ENCODE results near the gene PAPPA2.

PAPPA2 gene

DNA sequence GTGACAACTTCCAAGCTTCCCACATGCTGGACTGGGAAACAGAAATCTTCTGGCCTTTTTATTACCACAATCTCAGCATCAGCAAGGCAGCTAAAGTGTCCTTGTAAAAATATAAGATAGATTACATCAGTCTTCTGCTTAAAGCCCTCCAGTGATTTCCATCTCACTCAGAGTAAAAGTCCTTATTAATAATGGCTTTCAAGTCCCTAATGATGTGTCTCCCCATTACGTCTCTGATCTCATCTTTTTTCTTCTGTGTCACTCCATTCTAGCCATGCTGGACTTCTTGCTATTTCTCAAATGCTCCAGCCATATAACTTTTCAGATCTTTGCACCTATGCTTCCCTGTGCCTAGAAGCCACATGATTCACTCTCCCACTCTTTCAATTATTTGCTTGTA lies 22.1 kb downstream of the PAPPA2 start:
- no peak overlapping the region for H3K27ac ChIP-seq
- CTCF ChIA-PET: interaction anchor here (0.7 kb wide), 1 partner anchor 13 kb away, joined by 4 read pairs; no protein-coding TSS in a partner anchor
- no peak for DNase-seq (ENCODE audit: low spot score)
- POLR2A ChIA-PET (ENCODE audit: low non-redundant PET): no interaction called here
- no peak for TF ChIP-seq CTCF (conservative IDR thresholded peaks at IDR 0.05; ENCODE audit: low read depth)

GRCh38 chr1:176494436-176494835 lies 31.5 kb downstream of the PAPPA2 start:
- POLR2A ChIA-PET (ENCODE audit: low non-redundant PET): no interaction called here
- no peak overlapping the region for H3K27ac ChIP-seq
- DNase-seq (ENCODE audit: low spot score): no peak
- CTCF ChIA-PET: interaction anchor here (1.4 kb wide), 1 partner anchor 13 kb away, joined by 4 read pairs; no protein-coding TSS in a partner anchor
- TF ChIP-seq CTCF (conservative IDR thresholded peaks at IDR 0.05; ENCODE audit: low read depth): no peak

DNA sequence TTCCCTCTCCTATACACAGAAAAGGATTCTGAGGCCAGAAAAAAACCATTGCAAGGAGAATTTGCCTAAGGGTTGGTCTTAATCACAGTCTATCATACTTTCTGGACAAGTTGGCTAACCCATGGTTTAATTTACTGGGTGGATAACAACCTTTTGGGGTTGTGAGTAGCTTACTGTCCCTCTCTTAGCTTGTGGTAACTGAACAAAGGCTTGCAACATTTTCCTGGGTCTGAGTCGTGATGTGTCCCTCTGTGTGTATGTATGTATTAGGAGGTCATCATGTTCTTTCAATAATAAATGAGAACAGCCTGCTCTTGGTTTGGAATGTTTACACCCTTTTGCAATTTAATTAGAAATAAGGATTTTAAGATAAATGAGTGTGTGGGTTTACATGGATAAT lies 36.7 kb downstream of the PAPPA2 start:
- ChIA-PET CTCF (no interaction called here), POLR2A (ENCODE audit: low non-redundant PET) (no interaction called here)
- no peak overlapping the region for H3K27ac ChIP-seq
- DNase-seq (ENCODE audit: low spot score): no peak
- TF ChIP-seq CTCF (conservative IDR thresholded peaks at IDR 0.05; ENCODE audit: low read depth): no peak

GRCh38 chr1:176501599-176501998 lies 38.6 kb downstream of the PAPPA2 start:
- ChIA-PET CTCF (no interaction called here), POLR2A (ENCODE audit: low non-redundant PET) (no interaction called here)
- no peak overlapping the region for H3K27ac ChIP-seq
- no peak for DNase-seq (ENCODE audit: low spot score)
- no peak for TF ChIP-seq CTCF (conservative IDR thresholded peaks at IDR 0.05; ENCODE audit: low read depth)

DNA sequence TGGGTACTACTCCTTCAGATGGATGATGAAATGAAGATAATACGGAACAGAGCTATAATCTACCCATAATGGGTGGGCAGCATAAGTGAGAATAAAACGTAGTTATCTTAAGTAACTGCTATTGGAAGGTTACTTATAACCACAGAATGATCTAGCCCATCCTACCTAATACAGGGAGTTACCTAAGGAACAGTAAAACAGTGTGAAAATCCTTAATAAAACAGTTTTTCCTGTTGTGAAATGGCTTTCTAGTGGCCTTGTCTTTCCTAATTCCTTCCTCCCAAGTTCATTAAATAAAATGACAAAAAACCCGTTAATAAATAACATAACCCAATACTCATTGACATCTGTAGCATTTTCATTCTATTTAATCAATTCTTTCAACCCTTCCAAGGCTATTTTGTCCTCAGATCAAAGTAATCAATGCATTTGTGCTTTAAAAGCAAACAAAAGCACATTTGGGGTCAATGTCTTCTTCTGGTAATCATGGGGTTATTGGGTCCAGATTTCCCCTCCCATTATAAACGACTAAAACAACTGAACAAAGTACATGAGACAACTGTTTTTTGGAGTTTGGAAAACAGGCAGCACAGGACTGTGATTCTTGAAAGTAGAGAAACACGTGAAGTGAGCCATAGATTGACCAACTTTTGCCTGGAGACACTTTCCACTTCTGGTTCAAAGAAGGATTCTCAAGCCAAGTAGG lies 42.0 kb downstream of the PAPPA2 start:
- POLR2A ChIA-PET (ENCODE audit: low non-redundant PET): no interaction called here
- CTCF ChIA-PET: no interaction called here
- no peak for TF ChIP-seq CTCF (conservative IDR thresholded peaks at IDR 0.05; ENCODE audit: low read depth)
- no peak for DNase-seq (ENCODE audit: low spot score)
- no peak overlapping the region for H3K27ac ChIP-seq

DNA sequence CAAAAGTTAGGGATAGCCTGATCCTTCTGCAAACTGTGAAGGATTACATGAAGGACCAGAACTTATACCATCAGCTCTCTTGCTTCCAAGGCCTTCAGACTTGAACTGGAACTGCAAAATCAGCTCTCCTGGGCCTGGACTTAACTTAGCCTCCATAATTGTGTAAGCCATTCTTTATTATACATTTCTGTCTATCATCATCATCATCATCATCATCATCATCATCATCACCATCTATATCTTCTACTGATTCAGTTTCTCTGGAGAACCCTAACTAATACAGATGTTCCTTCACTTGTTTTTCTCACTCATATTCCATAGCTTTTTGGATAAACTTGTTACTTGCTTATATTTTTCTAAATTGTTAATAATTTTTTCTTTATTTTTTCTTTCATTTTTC lies 50.0 kb downstream of the PAPPA2 start:
- CTCF ChIA-PET: interaction anchor here (0.6 kb wide), 1 partner anchor 12 kb away, joined by 3 read pairs; no protein-coding TSS in a partner anchor
- TF ChIP-seq CTCF (conservative IDR thresholded peaks at IDR 0.05; ENCODE audit: low read depth): no peak
- POLR2A ChIA-PET (ENCODE audit: low non-redundant PET): no interaction called here
- DNase-seq (ENCODE audit: low spot score): no peak
- no peak overlapping the region for H3K27ac ChIP-seq

All from RWPE1 (cell line).